Measurements from ENCODE around the gene GALNT11.
A peak's percentile ranks its signal among the peaks of the same experiment; 100 is the strongest.
"Not testable (repeated sequence)": the region's sequence is repeated elsewhere in the genome, so short reads cannot be mapped to it uniquely, and the experiment has no call there.

Gene GALNT11

DNA sequence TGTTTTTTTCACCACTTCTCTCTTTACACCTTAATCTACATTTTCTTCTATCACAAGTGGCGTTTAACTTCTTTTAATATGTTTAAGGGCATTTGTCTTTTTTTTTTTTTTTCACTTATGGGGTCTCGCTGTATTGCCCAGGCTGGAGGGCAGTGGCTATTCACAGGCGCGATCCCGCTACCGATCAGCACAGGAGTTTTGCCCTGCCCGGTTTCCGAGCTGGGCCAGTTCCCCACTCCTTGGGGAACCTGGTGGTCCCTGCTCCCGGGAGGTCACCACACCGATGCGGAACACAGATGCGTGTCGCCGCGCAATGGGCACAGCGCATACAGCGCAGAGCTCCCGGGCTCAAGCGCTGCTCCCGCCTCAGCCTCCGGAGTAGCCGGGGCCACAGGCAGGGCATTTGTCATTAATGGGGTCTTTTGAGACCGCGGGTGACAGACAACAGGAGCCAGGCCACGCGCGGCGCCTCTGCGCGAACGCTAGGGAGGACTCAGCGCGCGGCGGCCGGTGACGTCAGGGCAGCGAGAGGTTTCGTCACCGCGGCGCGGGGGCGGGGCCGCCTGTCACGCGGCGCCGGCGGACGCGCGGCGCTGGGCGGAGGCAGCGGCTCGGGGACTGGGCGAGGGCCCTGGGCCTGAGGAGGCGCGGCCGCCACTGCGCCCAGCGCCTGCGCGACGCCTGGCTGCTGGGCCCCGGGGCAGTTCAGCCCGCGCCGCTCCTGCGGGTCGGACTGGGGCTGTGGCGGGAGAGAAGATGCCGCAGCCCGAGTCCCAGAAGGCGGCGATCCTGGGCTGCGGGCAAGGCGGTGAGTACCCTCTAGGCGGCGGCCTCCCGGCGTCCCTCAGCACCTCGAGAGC lies at the start of gene GALNT11:
Gene GALNT11, plus strand, starts transcription at position 598 of the 860 bp plus-strand sequence. CDS start 68,554 bp downstream, outside the sequence.
- DNase-seq = peak; percentile 63 to 95

- no peak for DNase-seq
Observed at GRCh38 chr7:151978616-151979015, 46.9 kb upstream of the GALNT11 start.

GRCh38 chr7:151981223-151981622 lies 44.3 kb upstream of the GALNT11 start:
- DNase-seq = no peak

DNA sequence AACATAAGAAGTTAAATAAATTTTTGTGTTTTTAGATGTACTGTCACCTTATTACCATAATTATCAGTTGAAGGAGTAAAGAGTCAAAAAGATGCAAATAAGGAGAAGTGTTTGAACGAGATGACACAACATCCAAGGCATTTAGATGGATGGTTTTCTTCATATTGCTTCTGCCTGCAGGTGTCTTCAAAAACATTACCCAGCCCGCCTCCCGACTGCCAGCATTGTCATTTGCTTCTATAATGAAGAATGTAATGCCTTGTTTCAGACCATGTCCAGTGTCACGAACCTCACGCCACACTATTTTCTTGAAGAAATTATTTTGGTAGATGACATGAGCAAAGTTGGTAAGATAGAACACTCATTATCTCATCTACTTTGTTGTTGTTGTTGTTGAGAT lies 42.7 kb upstream of the GALNT11 start:
- no peak for DNase-seq

DNA sequence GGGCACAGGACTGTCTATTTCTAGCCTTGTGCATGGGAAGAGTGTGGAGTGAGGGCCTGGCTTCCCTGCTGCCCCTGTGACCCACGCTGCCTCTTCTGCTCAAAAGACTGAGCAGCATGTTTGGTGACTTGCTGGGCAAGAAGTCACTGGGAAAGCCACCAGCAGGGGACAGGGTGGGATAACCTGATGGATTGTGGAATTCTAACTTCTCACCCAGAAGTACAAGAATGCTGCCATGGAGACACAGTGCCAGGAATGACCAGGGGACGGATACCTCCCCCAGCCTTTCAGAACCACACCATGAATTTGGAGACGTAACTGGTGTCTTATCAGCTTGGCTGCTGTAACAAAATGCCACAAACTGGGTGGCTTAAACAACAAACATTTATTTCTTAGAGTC lies 40.9 kb upstream of the GALNT11 start:
- DNase-seq = no peak

DNA sequence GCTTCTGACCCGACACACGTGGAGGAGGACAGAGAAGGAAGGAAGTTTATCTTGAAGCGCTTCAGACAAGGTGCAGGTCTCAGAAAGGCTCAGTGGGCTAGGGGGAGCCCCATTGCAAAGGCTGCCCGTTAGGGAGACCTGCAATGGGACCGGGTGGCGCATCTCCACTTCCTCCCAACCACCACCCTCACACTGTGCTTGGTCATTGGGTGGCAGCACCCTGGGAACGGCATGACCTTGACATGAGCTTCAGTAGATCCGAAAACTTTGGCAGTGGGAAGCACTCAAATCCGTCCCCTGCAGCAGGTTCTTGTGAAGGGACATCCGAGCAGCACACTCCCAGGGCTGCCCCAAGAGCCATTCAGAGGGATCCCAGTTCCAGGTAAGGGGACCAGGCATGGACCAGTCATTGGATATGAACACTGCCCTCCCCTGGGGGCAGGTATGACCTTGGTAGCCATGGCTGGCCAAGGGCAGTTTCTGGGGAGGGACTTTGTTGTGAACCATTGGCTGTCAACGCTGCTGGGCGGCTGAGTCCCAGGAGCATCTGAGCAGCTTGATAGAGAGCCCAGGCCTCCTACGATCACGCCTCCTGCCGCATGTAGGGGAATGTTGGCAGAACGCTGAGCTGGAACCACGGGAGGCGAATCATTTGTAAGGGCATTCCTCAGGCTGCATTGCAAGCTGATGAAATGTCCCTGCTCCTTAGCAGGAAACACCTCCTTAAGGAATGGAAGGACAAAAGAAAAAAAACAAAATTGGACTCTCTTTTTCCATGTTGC lies 37.5 kb upstream of the GALNT11 start:
- DNase-seq = no peak

DNA sequence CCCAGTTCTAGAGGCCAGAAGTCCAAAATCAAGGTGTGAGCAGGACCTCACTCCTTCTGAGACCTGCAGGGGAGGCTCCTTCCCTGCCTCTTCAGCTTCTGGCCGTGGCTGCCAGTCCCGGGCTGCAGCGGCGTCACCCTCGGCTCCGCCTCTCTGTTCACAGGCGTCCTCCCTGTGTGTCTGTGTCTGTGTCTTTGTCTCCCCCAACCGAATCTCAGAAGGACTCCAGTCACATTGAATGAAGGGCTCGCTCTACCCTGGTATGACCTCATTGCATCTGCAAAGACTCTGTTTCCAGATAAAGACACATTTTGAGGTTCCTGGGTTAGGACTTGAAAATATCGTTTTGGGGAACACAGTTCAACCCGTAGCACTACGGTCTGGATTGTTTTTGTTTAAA lies 33.1 kb upstream of the GALNT11 start:
- DNase-seq = peak; percentile 88 to 90

- DNase-seq = peak; percentile 62 to 88
Observed at GRCh38 chr7:151993977-151994676, 31.3 kb upstream of the GALNT11 start.

- DNase-seq = no peak
Observed at GRCh38 chr7:151999424-152000090, 25.9 kb upstream of the GALNT11 start.

DNA sequence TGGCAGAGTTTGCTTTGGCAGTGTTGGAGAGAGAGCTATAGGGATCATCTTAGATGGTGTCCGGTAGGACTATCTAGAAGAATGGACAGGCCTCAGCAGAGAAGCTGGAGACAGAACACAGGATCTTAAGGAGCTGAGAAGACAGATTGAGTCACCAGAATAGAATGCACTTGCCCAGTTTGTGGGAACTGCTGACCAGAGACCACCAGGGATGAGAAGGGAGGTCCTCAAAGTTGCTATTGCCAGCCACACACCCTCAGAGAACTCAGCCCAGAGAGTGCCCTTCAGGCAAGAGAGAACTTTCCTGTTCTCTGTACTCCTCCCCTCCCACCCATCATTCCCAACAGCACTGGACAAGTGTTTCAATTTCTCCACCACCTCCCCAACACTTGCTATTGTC lies 25.3 kb upstream of the GALNT11 start:
- no peak for DNase-seq

GRCh38 chr7:152006336-152006735 lies 19.1 kb upstream of the GALNT11 start:
- no peak for DNase-seq

GRCh38 chr7:152011860-152012259 lies 13.6 kb upstream of the GALNT11 start:
- DNase-seq = no peak

DNA sequence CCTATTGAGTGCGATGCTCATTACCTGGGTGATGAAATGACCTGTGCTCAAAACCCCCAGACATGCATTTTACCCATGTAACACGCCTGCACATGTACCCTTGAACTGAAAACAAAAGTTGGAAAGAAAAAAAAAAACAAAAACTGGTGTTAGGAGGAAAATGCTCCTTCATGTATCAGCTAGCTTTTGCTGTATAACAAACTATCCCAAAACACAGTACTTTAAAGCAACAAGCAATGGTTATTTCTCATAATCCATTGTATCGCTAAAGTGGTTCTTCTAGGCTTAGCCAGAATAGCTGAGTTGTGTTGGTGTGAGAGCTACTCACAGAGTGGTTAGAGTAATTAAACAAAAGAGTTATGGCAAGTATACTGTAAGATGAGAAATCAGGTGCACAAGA lies 12.2 kb upstream of the GALNT11 start:
- no peak for DNase-seq

- no peak for DNase-seq
Observed at GRCh38 chr7:152013974-152014373, 11.5 kb upstream of the GALNT11 start.

DNA sequence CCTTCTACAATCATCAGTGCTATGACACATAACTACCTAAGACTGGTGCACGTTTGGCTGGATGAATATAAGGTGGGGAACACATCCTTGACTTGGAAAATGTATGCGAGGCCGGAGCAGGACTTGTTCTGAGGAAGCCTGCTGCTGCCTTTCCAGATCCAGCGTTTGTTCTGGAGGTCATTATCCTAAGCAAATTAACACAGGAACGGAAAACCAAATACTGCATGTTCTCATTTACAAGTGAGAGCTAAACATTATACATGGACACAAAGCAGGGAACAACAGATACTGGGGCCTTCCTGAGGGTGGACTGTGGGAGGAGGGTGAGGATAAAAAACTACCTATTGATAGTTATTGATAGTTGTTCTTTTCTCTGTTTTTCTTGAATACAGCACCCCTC lies 10.8 kb upstream of the GALNT11 start:
- peak; percentile 93 to 96 for DNase-seq

GRCh38 chr7:152015600-152015999 lies 9.9 kb upstream of the GALNT11 start:
- DNase-seq = no peak

- no peak for DNase-seq
Observed at GRCh38 chr7:152016947-152017346, 8.5 kb upstream of the GALNT11 start.

- DNase-seq = not testable (repeated sequence)
Observed at GRCh38 chr7:152017683-152018082, 7.8 kb upstream of the GALNT11 start.

DNA sequence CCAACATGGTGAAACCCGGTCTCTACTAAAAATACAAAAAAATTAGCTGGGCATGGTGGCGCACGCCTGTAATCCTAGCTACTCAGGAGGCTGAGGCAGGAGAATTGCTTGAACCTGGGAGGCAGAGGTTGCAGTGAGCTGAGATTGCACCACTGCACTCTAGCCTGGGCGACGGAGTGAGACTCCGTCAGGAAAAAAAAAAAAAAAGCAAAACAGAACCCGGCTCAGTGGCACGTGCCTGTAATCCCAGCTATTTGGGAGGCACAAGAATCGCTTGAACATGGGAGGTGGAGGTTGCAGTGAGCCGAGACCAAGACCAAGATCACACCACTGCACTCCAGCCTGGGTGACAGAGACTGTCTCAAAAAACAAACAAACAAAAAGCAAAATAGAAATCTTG lies 3.7 kb upstream of the GALNT11 start:
- not testable (repeated sequence) for DNase-seq

DNA sequence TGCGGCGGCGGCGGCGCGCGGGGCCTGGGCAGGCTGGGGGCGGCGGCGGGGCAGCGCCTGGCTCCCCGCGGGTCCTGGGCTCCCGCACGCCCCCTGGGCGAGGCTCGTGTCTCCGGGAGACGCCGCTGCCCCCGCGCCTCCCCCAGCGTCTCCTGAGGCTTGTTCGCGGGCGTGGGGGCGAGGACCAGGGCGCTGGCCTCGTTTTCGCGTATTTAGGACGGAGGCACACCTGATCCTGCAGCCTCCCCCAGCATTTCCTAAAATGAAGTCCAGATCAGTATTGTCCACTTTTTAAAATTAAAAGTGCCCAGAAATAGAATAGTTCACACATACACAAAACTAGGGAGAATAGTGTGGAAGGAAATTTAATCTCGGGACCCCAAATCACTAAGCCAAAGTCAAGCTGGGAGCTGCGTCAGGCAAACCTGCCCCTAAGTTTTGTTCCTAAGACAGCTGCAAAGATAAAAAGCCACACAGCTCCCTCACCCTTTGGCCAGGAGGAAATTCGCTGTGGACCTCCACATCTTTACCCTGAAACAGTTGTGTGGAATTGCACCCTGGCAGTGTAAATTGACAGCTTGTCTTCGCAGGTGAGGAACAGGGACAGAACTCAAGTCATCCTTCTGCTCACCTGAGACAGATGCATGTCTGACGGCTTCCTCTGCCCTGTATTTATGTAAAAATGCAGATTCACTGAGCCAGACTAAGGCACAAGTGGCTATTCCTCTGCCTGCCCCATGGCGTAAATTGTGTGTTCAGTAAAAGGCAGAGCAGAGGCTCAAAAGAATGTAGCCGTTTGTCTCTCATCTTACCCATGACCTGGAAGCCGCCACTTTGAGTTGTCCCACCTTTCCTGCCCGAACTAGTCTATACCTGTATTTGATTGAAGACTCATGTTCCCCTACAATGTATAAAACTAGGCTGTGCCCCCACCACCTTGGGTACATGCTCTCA lies 740 bp downstream of the GALNT11 start:
- DNase-seq = peak in 1 of 2 experiments; percentile 43

Measured in NCI-H526 (cell line).